B cell (primary cell): ENCODE measurements around the gene ATRNL1. TPM values are rescaled to one million over a fixed set of nuclear protein-coding genes. Genes with fewer than 3 reads are reported as not detected.

Source experiments
- ATAC-seq: fragments of 200-7000 bp; cut with Tn5 transposase; one replicate; pipeline ENCODE4 v1.10.0; 2021; ENCODE audit warnings: low read depth, mild to moderate bottlenecking, moderate number of reproducible peaks, moderate library complexity
- CTCF ChIA-PET: fragments of 350-600 bp; sonication (Branson Sonifier 250); formaldehyde crosslinking; loops from one replicate; lab custom pipeline; 2021; ENCODE audit warnings: antibody characterized with exemption, inconsistent platforms; lab: Charles Lee
- POLR2A ChIA-PET: fragments of 350-600 bp; sonication (Branson Sonifier 250); formaldehyde crosslinking; loops from one replicate; lab custom pipeline; 2021; ENCODE audit warnings: antibody characterized with exemption; lab: Charles Lee
- DNase-seq: peaks from one replicate; pipeline ENCODE4 v3.0.0; 2013
- H2AFZ ChIP-seq: 2 replicates; pipeline ENCODE4 v1.6.1; 2012; ENCODE audit warnings: mild to moderate bottlenecking, low read depth, low read length; ENCODE audit not compliant: insufficient read depth, poor library complexity, severe bottlenecking
- H3K27ac ChIP-seq, 2 donors: 1 replicate in 1 of 2; 2 replicates in 1 of 2; pipeline ENCODE4 v1.5.1; 2012 to 2013; ENCODE audit warnings: low read length in 2 of 2, mild to moderate bottlenecking in 2 of 2, moderate library complexity in 1 of 2
- H3K27me3 ChIP-seq, 4 experiments: fragments of 200-600 bp in 1 of 4; sonication (generic) in 1 of 4; replicated peaks in 1 of 4; 1 replicate in 2 of 4; 2 replicates in 2 of 4; pipeline versions ENCODE4 v1.6.1 to v1.7.0; 2013 to 2016; ENCODE audit warnings: low read length in 3 of 4, mild to moderate bottlenecking in 2 of 4, mixed read lengths in 1 of 4, moderate library complexity in 1 of 4; ENCODE audit not compliant: insufficient read depth in 4 of 4, control insufficient read depth in 3 of 4; ENCODE audit errors: control extremely low read depth in 1 of 4
- H3K36me3 ChIP-seq, 2 experiments: replicated peaks in 1 of 2; 1 replicate in 1 of 2; 2 replicates in 1 of 2; pipeline versions ENCODE4 v1.6.1 to v1.7.1; 2013; ENCODE audit warnings: low read length in 1 of 2; ENCODE audit not compliant: insufficient read depth in 2 of 2, control insufficient read depth in 1 of 2; ENCODE audit errors: control extremely low read depth in 1 of 2, extremely low read depth in 1 of 2
- H3K4me1 ChIP-seq, 2 donors: fragments of 200-600 bp in 1 of 2; sonication (generic) in 1 of 2; 1 replicate in 1 of 2; 2 replicates in 1 of 2; pipeline versions ENCODE4 v1.5.1 to v1.6.1; 2013 to 2017; ENCODE audit warnings: low read length in 2 of 2; ENCODE audit not compliant: control insufficient read depth in 2 of 2, insufficient read depth in 2 of 2
- H3K4me2 ChIP-seq: replicated peaks from 2 replicates; pipeline ENCODE3; 2012; ENCODE audit warnings: mild to moderate bottlenecking, low read depth, low read length; ENCODE audit not compliant: poor library complexity, severe bottlenecking
- H3K4me3 ChIP-seq, 5 experiments: fragments of 200-600 bp in 1 of 5; sonication (generic) in 1 of 5; 1 replicate in 3 of 5; 2 replicates in 2 of 5; pipeline versions ENCODE4 v1.5.1 to v1.7.0; 2011 to 2016; ENCODE audit warnings: low read length in 4 of 5, mild to moderate bottlenecking in 4 of 5, low read depth in 2 of 5, control low read depth in 1 of 5, moderate library complexity in 1 of 5; ENCODE audit not compliant: insufficient read depth in 1 of 5; ENCODE audit errors: control extremely low read depth in 1 of 5, extremely low read depth in 1 of 5
- H3K79me2 ChIP-seq: fragments of 200-600 bp; sonication (generic); one replicate; pipeline ENCODE4 v1.6.0; 2016; ENCODE audit warnings: low read length; ENCODE audit not compliant: control insufficient read depth, insufficient read depth
- H3K9ac ChIP-seq: fragments of 200-600 bp; sonication (generic); 2 replicates; pipeline ENCODE4 v1.6.1; 2017; ENCODE audit warnings: mild to moderate bottlenecking, low read length, moderate library complexity
- H3K9me3 ChIP-seq, 3 donors: one replicate each; pipeline versions ENCODE4 v1.6.1 to v1.7.1; 2013; ENCODE audit warnings: low read length in 2 of 3; ENCODE audit not compliant: control insufficient read depth in 2 of 3, insufficient read depth in 1 of 3; ENCODE audit errors: control extremely low read depth in 1 of 3
- H4K20me1 ChIP-seq: 2 replicates; pipeline ENCODE4 v1.6.0; 2012; ENCODE audit warnings: mild to moderate bottlenecking, low read length; ENCODE audit not compliant: insufficient read depth, control insufficient read depth, poor library complexity, severe bottlenecking
- H3K27ac Mint-ChIP-seq: one replicate; pipeline ENCODE4 v1.8.0; 2021; ENCODE audit warnings: mixed read lengths
- H3K27me3 Mint-ChIP-seq: one replicate; pipeline ENCODE4 v1.8.0; 2021; ENCODE audit warnings: mixed read lengths
- H3K4me1 Mint-ChIP-seq: one replicate; pipeline ENCODE4 v1.8.0; 2021; ENCODE audit warnings: mixed read lengths
- H3K4me3 Mint-ChIP-seq: one replicate; pipeline ENCODE4 v1.8.0; 2021; ENCODE audit warnings: mixed read lengths
- H3K9me3 Mint-ChIP-seq: one replicate; pipeline ENCODE4 v1.8.0; 2022; ENCODE audit warnings: mixed read lengths; ENCODE audit not compliant: insufficient read depth
- CTCF ChIP-seq: fragments of 200-600 bp; IDR thresholded peaks from one replicate; pipeline ENCODE4 v1.8.0; 2022; ENCODE audit warnings: antibody characterized with exemption, mild to moderate bottlenecking
- EZH2 ChIP-seq: IDR thresholded peaks from 2 replicates; pipeline ENCODE4 v1.6.1; 2012; ENCODE audit warnings: borderline replicate concordance, low read depth, mild to moderate bottlenecking, moderate library complexity, low read length; ENCODE audit not compliant: insufficient read depth, poor library complexity, severe bottlenecking
- whole genome bisulfite sequencing: methylation state at CpG from one replicate; pipeline ENCODE4 v1.1.5; 2013; ENCODE audit warnings: missing lambda C conversion rate; ENCODE audit not compliant: insufficient coverage; 5-methylcytosine and 5-hydroxymethylcytosine counted together
- intact Hi-C: fragments of 100-400 bp; cut with micrococcal nuclease; formaldehyde crosslinking; loops from one replicate; pipeline ENCODE4 v1.10.0; 2022
- polyA plus RNA-seq: library from polyadenylated mRNA; depleted of rRNA; stranded (reverse); fragments of >200 nt; gene quantifications from 2 replicates; pipeline ENCODE4 v1.2.3, GENCODE V29; 2012
- total RNA-seq, 2 donors: library from RNA; stranded (reverse); fragments of 120-200 nt in 1 of 2; gene quantifications; 1 replicate in 1 of 2; 2 replicates in 1 of 2; pipeline versions ENCODE4 v1.2.3 to v1.2.4, GENCODE V29; 2013 to 2022

Gene ATRNL1
- total and polyA plus RNA-seq, 2 donors (not counting 1 experiment from before 2014, with no cell fraction given) = 0.24 to 2.2 TPM

- intact Hi-C loops = no loop called here
- no peaks in the 10 kb centered on the region for H3K27me3 ChIP-seq
- TF ChIP-seq EZH2 (no peak), CTCF (no peak)
- H3K27ac Mint-ChIP-seq = no peak overlapping the region
- no peak overlapping the region for H3K27ac ChIP-seq
- no peaks in the 10 kb centered on the region for H3K4me1 ChIP-seq
- no peaks in the 10 kb centered on the region for H3K79me2 ChIP-seq
- H3K36me3 ChIP-seq = no peaks in the 10 kb centered on the region
- DNase-seq = no peak
- POLR2A ChIA-PET = no interaction called here
- peaks cover 0 to 5% (median 0%) of the 10 kb centered on the region in 3 donors for H3K9me3 ChIP-seq
- CTCF ChIA-PET = no interaction called here
- no peak overlapping the region for H3K4me3 Mint-ChIP-seq
- no peak overlapping the region for H3K4me3 ChIP-seq
- no peaks in the 10 kb centered on the region for H3K27me3 Mint-ChIP-seq
- no peak for ATAC-seq
- H4K20me1 ChIP-seq = no peaks in the 10 kb centered on the region
- no peak overlapping the region for H2AFZ ChIP-seq
- no peak overlapping the region for H3K4me2 ChIP-seq
- no peaks in the 10 kb centered on the region for H3K4me1 Mint-ChIP-seq
- no peak overlapping the region for H3K9ac ChIP-seq
- H3K9me3 Mint-ChIP-seq = peaks cover 3% of the 10 kb centered on the region
Measured at GRCh38 chr10:115539142-115539762, 446.1 kb downstream of the ATRNL1 start.

GRCh38 chr10:115555887-115556402, 462.8 kb downstream of the ATRNL1 start:
- H3K9ac ChIP-seq = no peak overlapping the region
- no peaks in the 10 kb centered on the region for H3K9me3 Mint-ChIP-seq
- no peak overlapping the region for H3K27ac Mint-ChIP-seq
- ATAC-seq (no peak), DNase-seq (no peak)
- no peak overlapping the region for H3K4me2 ChIP-seq
- no peak overlapping the region for H3K27ac ChIP-seq
- no peak overlapping the region for H2AFZ ChIP-seq
- H3K4me3 Mint-ChIP-seq = no peak overlapping the region
- H3K27me3 ChIP-seq = no peaks in the 10 kb centered on the region
- H3K4me1 Mint-ChIP-seq = no peaks in the 10 kb centered on the region
- H3K9me3 ChIP-seq = no peaks in the 10 kb centered on the region
- CTCF ChIA-PET = no interaction called here
- TF ChIP-seq CTCF (no peak), EZH2 (no peak)
- WGBS = no CpG with 5 or more reads among the region's 3 CpGs
- no peaks in the 10 kb centered on the region for H3K4me1 ChIP-seq
- H3K4me3 ChIP-seq = no peak overlapping the region
- H4K20me1 ChIP-seq = no peaks in the 10 kb centered on the region
- H3K79me2 ChIP-seq = no peaks in the 10 kb centered on the region
- H3K27me3 Mint-ChIP-seq = no peaks in the 10 kb centered on the region
- no peaks in the 10 kb centered on the region for H3K36me3 ChIP-seq
- intact Hi-C loops = no loop called here
- POLR2A ChIA-PET = no interaction called here
